ENCODE data around the gene FKBP7.
"Not testable (repeated sequence)": the region's sequence is repeated elsewhere in the genome, so short reads cannot be mapped to it uniquely, and the experiment has no call there.

The FKBP7 gene, protein sequence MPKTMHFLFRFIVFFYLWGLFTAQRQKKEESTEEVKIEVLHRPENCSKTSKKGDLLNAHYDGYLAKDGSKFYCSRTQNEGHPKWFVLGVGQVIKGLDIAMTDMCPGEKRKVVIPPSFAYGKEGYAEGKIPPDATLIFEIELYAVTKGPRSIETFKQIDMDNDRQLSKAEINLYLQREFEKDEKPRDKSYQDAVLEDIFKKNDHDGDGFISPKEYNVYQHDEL

DNA sequence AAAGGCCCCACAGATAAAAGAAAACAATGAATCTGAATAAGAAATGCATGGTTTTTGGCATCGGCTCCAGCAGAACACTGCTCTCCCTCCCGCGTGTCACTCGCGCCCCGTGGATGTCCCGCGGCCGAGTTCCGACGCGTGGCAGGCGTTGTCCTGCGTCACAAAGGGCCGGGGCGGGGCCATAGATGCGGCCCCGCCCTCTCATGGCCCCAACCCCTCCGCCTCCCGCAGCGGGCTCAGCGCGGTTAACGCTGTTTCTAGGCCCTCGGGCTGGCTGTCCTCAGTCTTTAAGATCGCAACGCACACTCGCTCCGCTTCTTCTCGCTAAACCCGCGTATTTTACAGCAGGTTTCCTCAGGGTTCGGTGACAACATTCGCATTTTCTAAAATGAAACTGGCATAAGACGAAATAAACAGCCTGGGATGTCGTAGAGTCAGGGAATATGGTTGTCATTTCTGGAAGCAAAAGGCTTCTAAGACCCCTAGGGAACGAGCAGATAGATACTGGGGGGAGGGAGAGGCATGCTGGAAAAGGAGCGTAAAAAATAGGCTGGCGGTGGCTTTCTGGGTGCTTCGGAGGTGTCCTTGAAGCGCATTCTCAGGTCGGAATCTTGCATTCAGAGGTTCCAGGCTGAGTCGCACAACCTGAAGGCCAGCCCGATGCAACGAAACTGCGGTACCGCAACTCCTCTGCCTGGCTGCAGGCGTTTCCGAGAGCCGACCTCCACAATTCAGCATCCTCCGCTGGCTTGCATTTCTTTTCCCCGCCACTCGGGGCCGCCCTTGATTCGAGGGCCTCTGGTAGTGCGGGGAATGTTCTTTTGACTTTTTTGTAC, at the start of gene FKBP7:
FKBP7 (minus strand) TSS at position 162 of the 836 bp plus-strand sequence; CDS start at position 61, 101 bp downstream.
- peaks cover 6% of the 10 kb centered on the region; the same call in 1 of the 2 replicates for H4K20me1 ChIP-seq (ENCODE audit: insufficient read depth, low read length)
- no peaks in the 10 kb centered on the region for H3K27me3 ChIP-seq (ENCODE audit: insufficient read depth, low read length, poor library complexity)
- H3K4me3 ChIP-seq (ENCODE audit: low read depth in 1 of 2, low read length in 2 of 2): peak within 1 kb of the TSS; percentile 88 to 90
- no peaks in the 10 kb centered on the region for H3K36me3 ChIP-seq (ENCODE audit: insufficient read depth, low read length)
- H3K79me2 ChIP-seq (ENCODE audit: insufficient read depth, low read length): peaks cover 60% of the 10 kb centered on the region
- H3K9ac ChIP-seq (ENCODE audit: low read depth, low read length): peak within 1 kb of the TSS; percentile 78
- H3K27ac ChIP-seq (ENCODE audit: low read length): peak within 1 kb of the TSS; percentile 95
- no peaks in the 10 kb centered on the region for H3K9me3 ChIP-seq (ENCODE audit: insufficient read depth, low read length, severe bottlenecking)
- H2AFZ ChIP-seq (ENCODE audit: low read depth, low read length): peak within 1 kb of the TSS; percentile 96
- DNase-seq (peak; percentile 84), ATAC-seq (ENCODE audit: insufficient read depth, low read depth) (peak; percentile 73)
- TF ChIP-seq, protein P1, sequence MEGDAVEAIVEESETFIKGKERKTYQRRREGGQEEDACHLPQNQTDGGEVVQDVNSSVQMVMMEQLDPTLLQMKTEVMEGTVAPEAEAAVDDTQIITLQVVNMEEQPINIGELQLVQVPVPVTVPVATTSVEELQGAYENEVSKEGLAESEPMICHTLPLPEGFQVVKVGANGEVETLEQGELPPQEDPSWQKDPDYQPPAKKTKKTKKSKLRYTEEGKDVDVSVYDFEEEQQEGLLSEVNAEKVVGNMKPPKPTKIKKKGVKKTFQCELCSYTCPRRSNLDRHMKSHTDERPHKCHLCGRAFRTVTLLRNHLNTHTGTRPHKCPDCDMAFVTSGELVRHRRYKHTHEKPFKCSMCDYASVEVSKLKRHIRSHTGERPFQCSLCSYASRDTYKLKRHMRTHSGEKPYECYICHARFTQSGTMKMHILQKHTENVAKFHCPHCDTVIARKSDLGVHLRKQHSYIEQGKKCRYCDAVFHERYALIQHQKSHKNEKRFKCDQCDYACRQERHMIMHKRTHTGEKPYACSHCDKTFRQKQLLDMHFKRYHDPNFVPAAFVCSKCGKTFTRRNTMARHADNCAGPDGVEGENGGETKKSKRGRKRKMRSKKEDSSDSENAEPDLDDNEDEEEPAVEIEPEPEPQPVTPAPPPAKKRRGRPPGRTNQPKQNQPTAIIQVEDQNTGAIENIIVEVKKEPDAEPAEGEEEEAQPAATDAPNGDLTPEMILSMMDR (IDR thresholded peaks at IDR 0.05; ENCODE audit: borderline replicate concordance, extremely low read depth, low read length, poor library complexity, severe bottlenecking): peak; percentile 89
- no peak for TF ChIP-seq EZH2 (IDR thresholded peaks at IDR 0.05; ENCODE audit: borderline replicate concordance, low read depth, low read length, severe bottlenecking)
- H3K4me2 ChIP-seq (ENCODE audit: insufficient read depth, low read length): peak within 1 kb of the TSS; percentile 69
- peaks cover 59% of the 10 kb centered on the region for H3K4me1 ChIP-seq (ENCODE audit: insufficient read depth, low read length)

DNA sequence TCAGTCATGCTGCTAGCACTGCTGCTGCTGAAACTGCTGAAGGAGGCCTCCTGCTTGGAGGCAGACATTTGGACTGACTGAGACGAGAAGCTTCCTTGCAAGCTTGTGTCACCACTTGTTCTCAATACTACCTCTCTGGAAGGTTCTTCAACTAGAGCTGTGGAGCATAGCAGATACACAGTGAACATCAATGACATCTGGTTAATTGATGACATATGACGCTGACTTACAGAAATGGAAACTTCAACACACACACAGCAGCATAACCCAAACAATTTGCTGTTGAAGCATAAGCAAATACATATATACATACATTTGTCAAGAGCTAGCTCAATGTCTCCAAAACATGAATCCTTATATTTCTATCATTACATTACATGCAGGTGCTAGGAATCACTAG, 49.2 kb upstream of the FKBP7 start:
- H3K9me3 ChIP-seq (ENCODE audit: insufficient read depth, low read length, severe bottlenecking): no peaks in the 10 kb centered on the region

DNA sequence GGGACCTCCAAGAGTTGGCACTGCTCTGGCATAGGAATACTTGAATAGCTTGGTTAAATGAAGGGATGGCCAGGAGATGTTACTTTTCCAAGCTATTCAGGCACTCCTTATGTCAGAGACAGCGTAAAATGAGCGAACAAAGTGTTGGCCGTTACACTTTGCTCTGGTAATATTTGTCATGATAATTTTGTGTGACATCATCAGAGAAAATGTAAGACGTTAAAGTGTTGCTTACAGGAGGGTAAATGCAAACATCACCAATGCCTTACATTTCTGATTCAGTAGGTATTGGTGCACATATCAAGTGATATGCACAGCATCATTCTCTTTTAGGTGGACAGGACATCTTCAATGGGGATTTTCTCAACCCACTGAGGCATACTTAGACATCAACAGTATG, 47.9 kb upstream of the FKBP7 start:
- Histone ChIP-seq H3K36me3 (ENCODE audit: insufficient read depth, low read length) (peaks cover 4% of the 10 kb centered on the region), H3K4me1 (ENCODE audit: insufficient read depth, low read length) (peaks cover 18% of the 10 kb centered on the region), H2AFZ (ENCODE audit: low read depth, low read length) (no peak overlapping the region), H3K4me2 (ENCODE audit: insufficient read depth, low read length) (peak overlapping the region; percentile 17; the same call in 1 of the 2 replicates), H3K9me3 (ENCODE audit: insufficient read depth, low read length, severe bottlenecking) (no peaks in the 10 kb centered on the region), H4K20me1 (ENCODE audit: insufficient read depth, low read length) (no peaks in the 10 kb centered on the region), H3K9ac (ENCODE audit: low read depth, low read length) (no peak overlapping the region), H3K27me3 (ENCODE audit: insufficient read depth, low read length, poor library complexity) (no peaks in the 10 kb centered on the region), H3K4me3 (ENCODE audit: low read depth in 1 of 2, low read length in 2 of 2) (no peak overlapping the region), H3K27ac (ENCODE audit: low read length) (no peak overlapping the region), H3K79me2 (ENCODE audit: insufficient read depth, low read length) (peaks cover 73% of the 10 kb centered on the region)
- no peak for DNase-seq
- no peak for ATAC-seq (ENCODE audit: insufficient read depth, low read depth)
- TF ChIP-seq, protein P1 (IDR thresholded peaks at IDR 0.05; ENCODE audit: borderline replicate concordance, extremely low read depth, low read length, poor library complexity, severe bottlenecking): no peak
- no peak for TF ChIP-seq EZH2 (IDR thresholded peaks at IDR 0.05; ENCODE audit: borderline replicate concordance, low read depth, low read length, severe bottlenecking)

More for the DNA sequence above, 49.2 kb upstream of the FKBP7 start:
- no peak for TF ChIP-seq EZH2 (IDR thresholded peaks at IDR 0.05; ENCODE audit: borderline replicate concordance, low read depth, low read length, severe bottlenecking)
- TF ChIP-seq, protein P1 (IDR thresholded peaks at IDR 0.05; ENCODE audit: borderline replicate concordance, extremely low read depth, low read length, poor library complexity, severe bottlenecking): no peak
- Histone ChIP-seq H3K4me3 (ENCODE audit: low read depth in 1 of 2, low read length in 2 of 2) (no peak overlapping the region), H2AFZ (ENCODE audit: low read depth, low read length) (no peak overlapping the region), H3K9ac (ENCODE audit: low read depth, low read length) (no peak overlapping the region), H3K27me3 (ENCODE audit: insufficient read depth, low read length, poor library complexity) (no peaks in the 10 kb centered on the region), H3K79me2 (ENCODE audit: insufficient read depth, low read length) (peaks cover 86% of the 10 kb centered on the region), H3K4me2 (ENCODE audit: insufficient read depth, low read length) (no peak overlapping the region), H4K20me1 (ENCODE audit: insufficient read depth, low read length) (no peaks in the 10 kb centered on the region), H3K27ac (ENCODE audit: low read length) (no peak overlapping the region), H3K4me1 (ENCODE audit: insufficient read depth, low read length) (peaks cover 16% of the 10 kb centered on the region), H3K36me3 (ENCODE audit: insufficient read depth, low read length) (peaks cover 18% of the 10 kb centered on the region)
- ATAC-seq (ENCODE audit: insufficient read depth, low read depth): no peak
- DNase-seq: no peak

DNA sequence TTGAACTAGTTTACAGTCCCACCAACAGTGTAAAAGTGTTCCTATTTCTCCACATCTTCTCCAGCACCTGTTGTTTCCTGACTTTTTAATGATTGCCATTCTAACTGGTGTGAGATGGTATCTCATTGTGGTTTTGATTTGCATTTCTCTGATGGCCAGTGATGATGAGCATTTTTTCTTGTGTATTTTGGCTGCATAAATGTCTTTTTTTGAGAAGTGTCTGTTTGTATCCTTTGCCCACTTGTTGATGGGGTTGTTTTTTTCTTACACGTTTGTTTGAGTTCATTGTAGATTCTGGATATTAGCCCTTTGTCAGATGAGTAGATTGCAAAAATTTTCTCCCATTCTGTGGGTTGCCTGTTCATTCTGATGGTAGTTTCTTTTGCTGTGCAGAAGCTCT, 47.1 kb upstream of the FKBP7 start:
- Histone ChIP-seq H3K4me1 (ENCODE audit: insufficient read depth, low read length) (peaks cover 18% of the 10 kb centered on the region), H3K79me2 (ENCODE audit: insufficient read depth, low read length) (peaks cover 65% of the 10 kb centered on the region)
- not testable (repeated sequence) for ATAC-seq (ENCODE audit: insufficient read depth, low read depth); H3K36me3 ChIP-seq (ENCODE audit: insufficient read depth, low read length); H3K27me3 ChIP-seq (ENCODE audit: insufficient read depth, low read length, poor library complexity); H3K4me3 ChIP-seq (ENCODE audit: low read depth in 1 of 2, low read length in 2 of 2); H4K20me1 ChIP-seq (ENCODE audit: insufficient read depth, low read length); H3K9me3 ChIP-seq (ENCODE audit: insufficient read depth, low read length, severe bottlenecking); H2AFZ ChIP-seq (ENCODE audit: low read depth, low read length); H3K27ac ChIP-seq (ENCODE audit: low read length); H3K4me2 ChIP-seq (ENCODE audit: insufficient read depth, low read length); DNase-seq; H3K9ac ChIP-seq (ENCODE audit: low read depth, low read length)

DNA sequence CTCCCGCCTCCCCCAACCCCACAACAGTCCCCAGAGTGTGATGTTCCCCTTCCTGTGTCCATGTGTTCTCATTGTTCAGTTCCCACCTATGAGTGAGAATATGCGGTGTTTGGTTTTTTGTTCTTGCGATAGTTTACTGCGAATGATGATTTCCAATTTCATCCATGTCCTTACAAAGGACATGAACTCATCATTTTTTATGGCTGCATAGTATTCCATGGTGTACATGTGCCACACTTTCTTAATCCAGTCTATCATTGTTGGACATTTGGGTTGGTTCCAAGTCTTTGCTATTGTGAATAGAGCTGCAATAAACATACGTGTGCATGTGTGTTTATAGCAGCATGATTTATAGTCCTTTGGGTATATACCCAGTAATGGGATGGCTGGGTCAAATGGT, 46.6 kb upstream of the FKBP7 start:
- not testable (repeated sequence) for H3K27ac ChIP-seq (ENCODE audit: low read length); ATAC-seq (ENCODE audit: insufficient read depth, low read depth); DNase-seq; H3K4me2 ChIP-seq (ENCODE audit: insufficient read depth, low read length); H3K27me3 ChIP-seq (ENCODE audit: insufficient read depth, low read length, poor library complexity); H2AFZ ChIP-seq (ENCODE audit: low read depth, low read length); H3K4me3 ChIP-seq (ENCODE audit: low read depth in 1 of 2, low read length in 2 of 2); H3K9ac ChIP-seq (ENCODE audit: low read depth, low read length); H4K20me1 ChIP-seq (ENCODE audit: insufficient read depth, low read length); H3K9me3 ChIP-seq (ENCODE audit: insufficient read depth, low read length, severe bottlenecking); H3K36me3 ChIP-seq (ENCODE audit: insufficient read depth, low read length)
- peaks cover 60% of the 10 kb centered on the region for H3K79me2 ChIP-seq (ENCODE audit: insufficient read depth, low read length)
- peaks cover 18% of the 10 kb centered on the region for H3K4me1 ChIP-seq (ENCODE audit: insufficient read depth, low read length)

Measured in DND-41 (cell line).